Vagina (tissue), 2 donors: ENCODE results near the gene CACNG5.

ENCODE experiments used
- CTCF ChIP-seq, 3 experiments: fragments of 450-650 bp in 2 of 3; fragments of 200-600 bp in 1 of 3; sonication (generic) in 1 of 3; IDR thresholded peaks; one replicate each; pipeline ENCODE4 v1.5.1; 2017 to 2019; ENCODE audit warnings: antibody characterized with exemption in 3 of 3, mild to moderate bottlenecking in 2 of 3, moderate library complexity in 2 of 3
- POLR2AphosphoS5 ChIP-seq, 2 donors: sonication (generic); formaldehyde crosslinking; IDR thresholded peaks; one replicate each; pipeline ENCODE4 v1.9.0; 2017; ENCODE audit warnings: antibody characterized with exemption in 2 of 2, mild to moderate bottlenecking in 2 of 2, low read depth in 1 of 2; ENCODE audit not compliant: insufficient read depth in 1 of 2

GRCh38 chr17:66920950-66921349, 86.0 kb downstream of the CACNG5 start:
- TF ChIP-seq CTCF (IDR thresholded peaks at IDR 0.05): no peak
- TF ChIP-seq POLR2AphosphoS5 (IDR thresholded peaks at IDR 0.05; ENCODE audit: insufficient read depth in 1 of 2, low read depth in 1 of 2): no peak
